ENCODE measurements around the gene COMP.

COMP gene

DNA sequence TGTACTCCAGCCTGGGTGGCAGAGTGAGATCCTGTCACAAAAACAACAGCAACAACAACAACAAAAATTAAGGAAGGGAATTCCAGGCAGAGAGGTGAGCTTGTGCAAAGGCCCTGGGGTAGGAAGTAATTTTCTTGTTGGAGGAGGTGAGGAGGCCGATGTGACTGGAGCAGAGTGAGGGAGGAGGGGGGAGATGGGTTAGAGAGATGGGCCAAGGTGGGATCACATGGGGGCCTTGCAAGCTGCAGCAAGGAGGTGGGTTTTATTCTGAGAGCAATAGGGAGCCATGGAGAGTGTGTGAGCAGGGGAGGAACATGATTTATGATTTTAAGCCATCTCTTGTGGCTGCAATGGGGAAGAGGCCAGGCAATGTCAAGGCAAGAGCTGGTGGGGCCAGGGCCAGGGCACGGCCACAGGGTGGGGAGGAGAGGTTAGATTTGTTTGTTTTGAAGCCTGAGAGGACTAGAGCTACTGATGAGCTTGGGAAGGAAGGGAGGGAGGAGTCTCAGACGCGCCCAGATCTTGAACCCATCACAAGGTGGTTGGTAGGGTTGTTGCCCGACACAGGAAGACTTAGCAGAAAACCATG, 12.5 kb upstream of the COMP start:
- Histone ChIP-seq H3K4me1 (ENCODE audit: control insufficient read depth, insufficient read depth, low read length, unreplicated experiment) (no peaks in the 10 kb centered on the region), H3K27me3 (ENCODE audit: insufficient read depth, low read length) (no peaks in the 10 kb centered on the region), H2AFZ (ENCODE audit: low read length, unreplicated experiment) (no peak overlapping the region), H3K79me2 (ENCODE audit: control insufficient read depth, insufficient read depth, low read length, unreplicated experiment) (no peaks in the 10 kb centered on the region), H3K27ac (ENCODE audit: low read depth, low read length) (no peak overlapping the region), H3K4me3 (ENCODE audit: low read depth, low read length) (no peak overlapping the region), H3K36me3 (ENCODE audit: insufficient read depth, low read length) (no peaks in the 10 kb centered on the region)

DNA sequence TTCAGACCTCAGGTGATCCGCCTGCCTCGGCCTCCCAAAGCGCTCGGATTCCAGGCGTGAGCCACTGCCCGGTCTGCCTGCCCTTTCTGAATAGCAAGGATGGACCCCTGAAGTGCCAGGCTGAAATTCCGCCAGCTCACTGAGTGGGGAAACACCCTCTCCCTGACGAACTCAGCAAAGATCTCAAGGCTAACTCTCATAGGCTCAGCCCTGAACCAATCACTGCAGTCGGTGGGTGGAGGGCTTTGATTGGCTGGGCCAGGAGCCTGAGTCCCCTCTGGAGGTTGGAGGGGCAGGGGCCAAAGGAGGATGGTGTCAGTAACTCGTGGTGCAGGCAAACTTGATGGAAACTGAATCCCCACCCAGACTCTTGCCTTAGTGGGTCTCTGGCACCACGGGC, 11.2 kb upstream of the COMP start:
- Histone ChIP-seq H3K36me3 (ENCODE audit: insufficient read depth, low read length) (no peaks in the 10 kb centered on the region), H3K4me1 (ENCODE audit: control insufficient read depth, insufficient read depth, low read length, unreplicated experiment) (no peaks in the 10 kb centered on the region), H3K27me3 (ENCODE audit: insufficient read depth, low read length) (no peaks in the 10 kb centered on the region), H3K4me3 (ENCODE audit: low read depth, low read length) (no peak overlapping the region), H3K27ac (ENCODE audit: low read depth, low read length) (no peak overlapping the region), H2AFZ (ENCODE audit: low read length, unreplicated experiment) (no peak overlapping the region), H3K79me2 (ENCODE audit: control insufficient read depth, insufficient read depth, low read length, unreplicated experiment) (no peaks in the 10 kb centered on the region)

DNA sequence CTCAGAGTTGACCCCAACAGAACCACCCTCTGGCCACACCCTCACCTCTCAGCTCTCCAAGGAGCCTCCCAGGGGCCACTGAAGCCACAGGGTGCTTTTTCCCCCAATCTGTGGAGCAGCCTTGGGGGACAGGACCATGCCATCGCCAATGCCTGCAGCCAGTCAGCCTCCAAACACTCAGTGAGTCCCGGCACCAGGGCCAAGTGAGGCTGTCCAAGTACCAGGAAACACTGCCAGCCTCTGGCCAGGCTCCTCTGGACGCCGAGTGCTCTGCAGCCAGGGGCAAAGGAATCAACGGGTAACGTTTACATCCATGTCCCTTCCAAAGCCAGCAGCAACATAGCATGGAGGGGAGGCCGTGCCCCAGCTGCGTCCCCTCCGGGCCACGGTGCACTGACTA, 9.5 kb upstream of the COMP start:
- Histone ChIP-seq H3K27ac (ENCODE audit: low read depth, low read length) (no peak overlapping the region), H3K79me2 (ENCODE audit: control insufficient read depth, insufficient read depth, low read length, unreplicated experiment) (no peaks in the 10 kb centered on the region), H3K4me1 (ENCODE audit: control insufficient read depth, insufficient read depth, low read length, unreplicated experiment) (no peaks in the 10 kb centered on the region), H2AFZ (ENCODE audit: low read length, unreplicated experiment) (no peak overlapping the region), H3K4me3 (ENCODE audit: low read depth, low read length) (no peak overlapping the region), H3K27me3 (ENCODE audit: insufficient read depth, low read length) (no peaks in the 10 kb centered on the region), H3K36me3 (ENCODE audit: insufficient read depth, low read length) (no peaks in the 10 kb centered on the region)

DNA sequence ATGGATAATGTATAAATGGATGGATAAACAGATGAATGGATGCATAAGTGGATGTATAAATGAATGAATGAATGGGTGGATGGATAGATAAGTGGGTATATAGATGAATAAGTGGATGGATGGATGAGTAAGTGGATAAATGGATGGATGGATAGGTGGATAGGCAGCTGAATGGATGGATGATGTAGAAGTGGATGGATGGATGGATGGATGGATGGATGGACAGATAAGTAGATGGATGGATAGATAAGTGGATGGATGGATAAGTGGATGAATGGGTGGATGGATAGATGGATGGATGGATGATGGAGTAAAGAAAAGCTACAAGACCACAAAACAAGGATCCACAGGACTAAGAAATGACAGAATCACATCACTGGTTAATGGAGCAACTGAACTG, 9.0 kb upstream of the COMP start:
- no peak overlapping the region for H3K4me3 ChIP-seq (ENCODE audit: low read depth, low read length)
- no peaks in the 10 kb centered on the region for H3K27me3 ChIP-seq (ENCODE audit: insufficient read depth, low read length)
- no peaks in the 10 kb centered on the region for H3K4me1 ChIP-seq (ENCODE audit: control insufficient read depth, insufficient read depth, low read length, unreplicated experiment)
- H3K79me2 ChIP-seq (ENCODE audit: control insufficient read depth, insufficient read depth, low read length, unreplicated experiment), result no peaks in the 10 kb centered on the region
- no peaks in the 10 kb centered on the region for H3K36me3 ChIP-seq (ENCODE audit: insufficient read depth, low read length)
- no peak overlapping the region for H2AFZ ChIP-seq (ENCODE audit: low read length, unreplicated experiment)
- no peak overlapping the region for H3K27ac ChIP-seq (ENCODE audit: low read depth, low read length)

DNA sequence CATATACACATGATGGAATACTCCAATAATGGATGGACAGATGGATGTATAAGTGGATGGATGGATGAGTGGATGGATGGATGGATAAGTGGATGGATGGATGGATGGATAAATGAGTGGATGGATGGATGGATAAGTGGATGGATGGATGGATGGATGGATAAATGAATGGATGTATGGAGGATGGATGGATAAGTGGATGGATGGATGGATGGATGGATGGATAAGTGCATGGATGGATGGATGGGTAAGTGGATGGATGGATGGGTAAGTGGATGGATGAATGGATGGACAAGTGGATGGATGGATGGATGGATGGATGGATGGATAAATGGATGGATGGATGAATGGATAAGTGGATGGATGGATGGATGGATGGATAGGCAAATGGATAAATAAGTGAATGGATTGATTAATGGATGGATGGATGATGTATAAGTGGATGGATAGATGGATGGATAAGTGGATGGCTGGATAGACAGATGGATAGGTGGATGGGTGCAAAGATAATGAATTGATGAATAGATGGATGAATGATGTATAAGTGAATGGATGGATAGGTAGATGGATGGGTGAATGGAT, 8.4 kb upstream of the COMP start:
- Histone ChIP-seq H3K27ac (ENCODE audit: low read depth, low read length) (no peak overlapping the region), H2AFZ (ENCODE audit: low read length, unreplicated experiment) (no peak overlapping the region), H3K36me3 (ENCODE audit: insufficient read depth, low read length) (no peaks in the 10 kb centered on the region), H3K4me3 (ENCODE audit: low read depth, low read length) (no peak overlapping the region), H3K79me2 (ENCODE audit: control insufficient read depth, insufficient read depth, low read length, unreplicated experiment) (no peaks in the 10 kb centered on the region), H3K4me1 (ENCODE audit: control insufficient read depth, insufficient read depth, low read length, unreplicated experiment) (no peaks in the 10 kb centered on the region), H3K27me3 (ENCODE audit: insufficient read depth, low read length) (no peaks in the 10 kb centered on the region)

DNA sequence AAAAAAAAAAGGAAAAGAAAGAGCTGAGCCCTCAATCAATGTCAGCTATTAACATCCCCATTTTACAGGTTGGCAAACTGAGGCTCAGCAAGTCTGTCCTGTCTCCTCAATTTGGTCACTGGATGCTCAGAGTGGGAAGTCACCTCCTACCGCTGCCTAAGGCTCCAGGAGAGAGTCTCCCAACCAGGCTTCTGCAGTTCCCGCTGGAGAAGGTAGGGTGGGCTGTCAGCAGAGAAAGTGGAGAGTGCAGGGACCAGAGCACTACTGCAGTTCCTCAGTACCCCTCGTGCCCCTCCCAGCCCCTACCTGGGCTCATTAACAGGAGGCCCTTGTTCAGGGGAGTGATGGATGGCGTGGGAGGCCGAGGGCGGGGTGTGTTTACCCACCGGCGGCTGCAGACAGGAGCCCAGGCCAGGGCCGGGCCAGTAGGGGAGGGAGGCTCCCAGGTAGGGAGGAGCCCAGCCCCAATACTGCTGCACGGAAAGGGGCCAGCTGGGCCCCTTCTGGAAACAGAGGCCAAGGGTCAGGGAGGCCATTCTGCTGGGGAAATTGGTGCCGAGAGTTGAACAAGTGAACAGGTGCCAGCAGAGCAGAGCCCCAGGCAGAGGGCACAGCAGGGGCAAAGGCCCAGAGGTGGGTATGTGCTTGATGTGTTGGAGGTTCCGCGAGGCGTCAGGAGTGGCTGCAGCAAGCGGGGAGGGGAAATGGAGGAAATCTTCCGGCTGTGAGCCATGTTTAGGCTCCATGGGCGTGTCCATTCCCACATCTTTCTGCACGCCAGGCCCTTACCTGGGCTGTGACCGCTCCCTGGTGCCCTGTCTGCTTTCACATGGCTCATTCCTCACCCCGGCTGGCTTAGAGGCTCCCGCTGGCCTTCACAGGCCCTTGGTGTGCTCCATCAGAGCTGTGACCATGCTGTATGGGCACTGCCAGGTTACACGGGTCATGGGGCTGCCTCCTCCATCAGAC, 7.6 kb upstream of the COMP start:
- H3K4me1 ChIP-seq (ENCODE audit: control insufficient read depth, insufficient read depth, low read length, unreplicated experiment), result no peaks in the 10 kb centered on the region
- H2AFZ ChIP-seq (ENCODE audit: low read length, unreplicated experiment), result no peak overlapping the region
- no peak overlapping the region for H3K27ac ChIP-seq (ENCODE audit: low read depth, low read length)
- no peak overlapping the region for H3K4me3 ChIP-seq (ENCODE audit: low read depth, low read length)
- no peaks in the 10 kb centered on the region for H3K79me2 ChIP-seq (ENCODE audit: control insufficient read depth, insufficient read depth, low read length, unreplicated experiment)
- H3K27me3 ChIP-seq (ENCODE audit: insufficient read depth, low read length), result no peaks in the 10 kb centered on the region
- no peaks in the 10 kb centered on the region for H3K36me3 ChIP-seq (ENCODE audit: insufficient read depth, low read length)

DNA sequence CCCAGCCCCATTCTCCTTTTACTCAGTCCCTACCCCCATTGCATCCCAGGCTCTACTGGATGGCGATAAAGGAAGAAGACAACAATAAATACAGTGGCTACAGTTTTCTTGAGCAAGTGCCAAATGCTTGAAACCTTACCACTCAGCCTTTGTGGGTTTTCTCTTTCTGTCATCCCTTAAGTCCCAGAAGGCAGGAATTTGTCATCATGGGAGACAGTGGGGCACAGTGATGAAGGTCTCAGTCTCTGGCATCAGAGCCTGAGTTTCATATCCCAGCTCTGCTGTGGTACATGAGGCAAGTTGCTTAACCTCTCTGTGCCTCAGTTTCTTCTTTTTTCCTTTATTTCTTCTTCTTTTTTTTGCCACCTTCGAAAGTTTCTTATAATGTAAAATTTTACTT, 5.1 kb upstream of the COMP start:
- Histone ChIP-seq H2AFZ (ENCODE audit: low read length, unreplicated experiment) (no peak overlapping the region), H3K79me2 (ENCODE audit: control insufficient read depth, insufficient read depth, low read length, unreplicated experiment) (no peaks in the 10 kb centered on the region), H3K4me1 (ENCODE audit: control insufficient read depth, insufficient read depth, low read length, unreplicated experiment) (no peaks in the 10 kb centered on the region), H3K27me3 (ENCODE audit: insufficient read depth, low read length) (peaks cover 2% of the 10 kb centered on the region), H3K4me3 (ENCODE audit: low read depth, low read length) (no peak overlapping the region), H3K27ac (ENCODE audit: low read depth, low read length) (no peak overlapping the region), H3K36me3 (ENCODE audit: insufficient read depth, low read length) (no peaks in the 10 kb centered on the region)

DNA sequence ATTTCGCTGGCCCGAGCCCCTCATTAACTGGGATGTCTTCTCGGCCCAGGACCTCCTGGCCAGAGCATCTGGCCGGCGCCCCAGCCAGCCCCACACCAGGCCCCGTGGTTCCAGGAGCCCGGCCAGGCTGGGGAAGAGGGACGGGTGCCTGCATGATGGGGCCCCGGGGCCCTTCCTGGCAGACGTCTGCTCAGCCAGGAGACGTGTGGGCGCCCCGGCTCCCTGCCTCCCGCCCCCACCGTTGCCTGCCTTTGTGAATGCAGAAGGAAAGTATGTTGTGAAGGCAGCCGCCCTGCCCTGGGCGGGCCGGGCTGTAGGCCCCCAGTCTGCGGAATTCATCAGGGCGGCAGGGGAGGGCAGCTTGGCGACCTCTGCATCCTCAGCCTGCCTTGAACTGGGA, 4.4 kb upstream of the COMP start:
- H2AFZ ChIP-seq (ENCODE audit: low read length, unreplicated experiment), result no peak overlapping the region
- peaks cover 9% of the 10 kb centered on the region for H3K27me3 ChIP-seq (ENCODE audit: insufficient read depth, low read length)
- H3K27ac ChIP-seq (ENCODE audit: low read depth, low read length), result no peak overlapping the region
- H3K79me2 ChIP-seq (ENCODE audit: control insufficient read depth, insufficient read depth, low read length, unreplicated experiment), result no peaks in the 10 kb centered on the region
- H3K4me1 ChIP-seq (ENCODE audit: control insufficient read depth, insufficient read depth, low read length, unreplicated experiment), result no peaks in the 10 kb centered on the region
- H3K4me3 ChIP-seq (ENCODE audit: low read depth, low read length), result no peak overlapping the region
- no peaks in the 10 kb centered on the region for H3K36me3 ChIP-seq (ENCODE audit: insufficient read depth, low read length)

DNA sequence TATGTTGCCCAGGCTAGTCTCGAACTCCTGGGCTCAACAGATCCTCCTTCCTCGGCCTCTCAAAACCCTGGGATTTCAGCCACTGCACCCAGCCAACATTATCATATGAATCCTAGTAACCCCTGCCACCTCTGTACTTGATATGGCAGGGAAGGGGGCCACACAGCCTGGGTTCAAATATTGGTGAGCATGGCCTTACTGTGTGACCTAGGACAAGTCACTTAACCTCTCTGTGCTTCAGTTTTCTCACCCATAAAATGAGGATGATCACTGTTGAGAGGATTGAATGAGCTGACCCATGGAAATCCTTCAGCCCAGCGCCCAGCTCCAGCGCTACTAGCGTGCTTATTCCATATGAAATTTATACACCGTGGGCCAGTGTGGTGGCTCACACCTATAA, 3.6 kb upstream of the COMP start:
- Histone ChIP-seq H3K27me3 (ENCODE audit: insufficient read depth, low read length) (peaks cover 17% of the 10 kb centered on the region), H3K4me3 (ENCODE audit: low read depth, low read length) (no peak overlapping the region), H3K79me2 (ENCODE audit: control insufficient read depth, insufficient read depth, low read length, unreplicated experiment) (no peaks in the 10 kb centered on the region), H3K4me1 (ENCODE audit: control insufficient read depth, insufficient read depth, low read length, unreplicated experiment) (no peaks in the 10 kb centered on the region), H2AFZ (ENCODE audit: low read length, unreplicated experiment) (no peak overlapping the region), H3K36me3 (ENCODE audit: insufficient read depth, low read length) (no peaks in the 10 kb centered on the region), H3K27ac (ENCODE audit: low read depth, low read length) (no peak overlapping the region)

DNA sequence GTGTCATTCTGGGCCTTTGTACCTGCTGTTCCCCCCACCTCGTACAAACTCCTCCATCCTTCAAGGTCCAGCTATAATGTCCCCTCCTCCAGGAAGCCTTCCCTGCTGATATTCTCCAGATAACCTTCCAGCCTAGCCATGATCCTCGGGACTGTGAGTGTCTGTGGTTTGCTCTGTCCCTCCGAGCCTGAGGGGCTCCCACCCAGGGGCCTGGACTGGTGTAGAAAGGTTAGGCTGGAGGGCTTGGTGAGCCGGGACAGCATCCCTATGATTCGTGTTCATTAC, 2.9 kb upstream of the COMP start:
- H3K27ac ChIP-seq (ENCODE audit: low read depth, low read length), result no peak overlapping the region
- H3K4me3 ChIP-seq (ENCODE audit: low read depth, low read length), result no peak overlapping the region
- no peak overlapping the region for H2AFZ ChIP-seq (ENCODE audit: low read length, unreplicated experiment)
- peaks cover 24% of the 10 kb centered on the region for H3K27me3 ChIP-seq (ENCODE audit: insufficient read depth, low read length)
- H3K79me2 ChIP-seq (ENCODE audit: control insufficient read depth, insufficient read depth, low read length, unreplicated experiment), result no peaks in the 10 kb centered on the region
- H3K4me1 ChIP-seq (ENCODE audit: control insufficient read depth, insufficient read depth, low read length, unreplicated experiment), result no peaks in the 10 kb centered on the region
- no peaks in the 10 kb centered on the region for H3K36me3 ChIP-seq (ENCODE audit: insufficient read depth, low read length)

All from ACC112 (cell line).